Neuronal stem cell (in vitro differentiated cells): ENCODE results near the gene DGKQ.

Experiments
- DNase-seq: peaks from one replicate; pipeline ENCODE4 v3.0.0-alpha.2; 2013; ENCODE audit warnings: low spot score
- H2AFZ ChIP-seq: one replicate; pipeline ENCODE4 v1.6.1; 2013; ENCODE audit warnings: mild to moderate bottlenecking, low read length, inconsistent platforms
- H2AK5ac ChIP-seq: 2 replicates; pipeline ENCODE4 v1.6.1; 2013; ENCODE audit warnings: low read depth, mild to moderate bottlenecking, inconsistent platforms, low read length, moderate library complexity, mixed read lengths
- H2BK120ac ChIP-seq: 2 replicates; pipeline ENCODE4 v1.6.1; 2013; ENCODE audit warnings: low read depth, mild to moderate bottlenecking, inconsistent platforms, low read length, moderate library complexity, mixed read lengths
- H2BK12ac ChIP-seq: one replicate; pipeline ENCODE4 v1.6.1; 2013; ENCODE audit warnings: low read length, inconsistent platforms
- H2BK15ac ChIP-seq: 2 replicates; pipeline ENCODE4 v1.6.1; 2013; ENCODE audit warnings: mild to moderate bottlenecking, low read length, inconsistent platforms, mixed read lengths
- H2BK5ac ChIP-seq: one replicate; pipeline ENCODE4 v1.6.1; 2013; ENCODE audit warnings: inconsistent platforms, mild to moderate bottlenecking, low read length, moderate library complexity
- H3K14ac ChIP-seq: one replicate; pipeline ENCODE4 v1.6.1; 2013; ENCODE audit warnings: low read length, inconsistent platforms
- H3K18ac ChIP-seq: 2 replicates; pipeline ENCODE4 v1.6.1; 2013; ENCODE audit warnings: low read length, inconsistent platforms
- H3K23ac ChIP-seq: 2 replicates; pipeline ENCODE4 v1.6.1; 2013; ENCODE audit warnings: low read depth, mild to moderate bottlenecking, mixed read lengths, low read length, inconsistent platforms; ENCODE audit not compliant: poor library complexity
- H3K27ac ChIP-seq: replicated peaks from 3 replicates; pipeline ENCODE4 v1.5.1; 2013; ENCODE audit warnings: low read length, inconsistent platforms
- H3K27me3 ChIP-seq, 3 experiments: 2 replicates each; pipeline ENCODE4 v1.6.1; 2013; ENCODE audit warnings: low read length in 3 of 3, mild to moderate bottlenecking in 2 of 3, inconsistent platforms in 1 of 3, low read depth in 1 of 3, mixed read lengths in 1 of 3, moderate library complexity in 1 of 3; ENCODE audit not compliant: control insufficient read depth in 3 of 3, insufficient read depth in 3 of 3
- H3K36me3 ChIP-seq, 2 donors: replicated peaks in 1 of 2; 2 replicates each; pipeline ENCODE4 v1.6.1; 2013; ENCODE audit warnings: low read length in 2 of 2; ENCODE audit not compliant: control insufficient read depth in 2 of 2, insufficient read depth in 2 of 2
- H3K4ac ChIP-seq: 2 replicates; pipeline ENCODE4 v1.6.1; 2013; ENCODE audit warnings: inconsistent platforms, mild to moderate bottlenecking, low read length, moderate library complexity
- H3K4me1 ChIP-seq, 2 donors: 1 replicate in 1 of 2; 2 replicates in 1 of 2; pipeline ENCODE4 v1.6.1; 2013; ENCODE audit warnings: low read length in 2 of 2, low read depth in 1 of 2; ENCODE audit not compliant: control insufficient read depth in 2 of 2, insufficient read depth in 1 of 2
- H3K4me2 ChIP-seq: one replicate; pipeline ENCODE4 v1.6.1; 2013; ENCODE audit warnings: mild to moderate bottlenecking, low read length, inconsistent platforms; ENCODE audit not compliant: insufficient read depth, poor library complexity, severe bottlenecking
- H3K4me3 ChIP-seq, 2 donors: 2 replicates each; pipeline ENCODE4 v1.5.1; 2013; ENCODE audit warnings: low read length in 2 of 2, mild to moderate bottlenecking in 2 of 2, inconsistent platforms in 1 of 2, moderate library complexity in 1 of 2
- H3K79me1 ChIP-seq: one replicate; pipeline ENCODE4 v1.6.1; 2013; ENCODE audit warnings: low read depth, mild to moderate bottlenecking, inconsistent platforms, low read length, moderate library complexity
- H3K9ac ChIP-seq: one replicate; pipeline ENCODE4 v1.6.1; 2013; ENCODE audit warnings: mild to moderate bottlenecking, low read depth, low read length, inconsistent platforms; ENCODE audit not compliant: poor library complexity
- H3K9me3 ChIP-seq, 2 donors: replicated peaks in 1 of 2; 2 replicates each; pipeline versions ENCODE3 to v1.6.1; 2013; ENCODE audit warnings: low read length in 2 of 2, mild to moderate bottlenecking in 2 of 2, inconsistent platforms in 1 of 2, low read depth in 1 of 2, mixed read lengths in 1 of 2, moderate library complexity in 1 of 2; ENCODE audit not compliant: control insufficient read depth in 2 of 2, insufficient read depth in 1 of 2
- H4K8ac ChIP-seq: one replicate; pipeline ENCODE4 v1.6.1; 2013; ENCODE audit warnings: low read depth, mild to moderate bottlenecking, inconsistent platforms, low read length, moderate library complexity
- H4K91ac ChIP-seq: one replicate; pipeline ENCODE4 v1.6.1; 2013; ENCODE audit warnings: low read length, low read depth, mild to moderate bottlenecking, inconsistent platforms; ENCODE audit not compliant: poor library complexity
- WGBS, 2 donors: extraction: QIAGEN DNeasy Blood & Tissue Kit; methylation state at CpG; one replicate each; pipeline ENCODE4 v1.1.7; 2013; ENCODE audit warnings: missing lambda C conversion rate in 2 of 2, mixed read lengths in 1 of 2; ENCODE audit not compliant: insufficient read length in 2 of 2, insufficient replicate concordance in 1 of 2; ENCODE audit errors: extremely low coverage in 2 of 2; 5-methylcytosine and 5-hydroxymethylcytosine counted together

The DGKQ gene

DNA sequence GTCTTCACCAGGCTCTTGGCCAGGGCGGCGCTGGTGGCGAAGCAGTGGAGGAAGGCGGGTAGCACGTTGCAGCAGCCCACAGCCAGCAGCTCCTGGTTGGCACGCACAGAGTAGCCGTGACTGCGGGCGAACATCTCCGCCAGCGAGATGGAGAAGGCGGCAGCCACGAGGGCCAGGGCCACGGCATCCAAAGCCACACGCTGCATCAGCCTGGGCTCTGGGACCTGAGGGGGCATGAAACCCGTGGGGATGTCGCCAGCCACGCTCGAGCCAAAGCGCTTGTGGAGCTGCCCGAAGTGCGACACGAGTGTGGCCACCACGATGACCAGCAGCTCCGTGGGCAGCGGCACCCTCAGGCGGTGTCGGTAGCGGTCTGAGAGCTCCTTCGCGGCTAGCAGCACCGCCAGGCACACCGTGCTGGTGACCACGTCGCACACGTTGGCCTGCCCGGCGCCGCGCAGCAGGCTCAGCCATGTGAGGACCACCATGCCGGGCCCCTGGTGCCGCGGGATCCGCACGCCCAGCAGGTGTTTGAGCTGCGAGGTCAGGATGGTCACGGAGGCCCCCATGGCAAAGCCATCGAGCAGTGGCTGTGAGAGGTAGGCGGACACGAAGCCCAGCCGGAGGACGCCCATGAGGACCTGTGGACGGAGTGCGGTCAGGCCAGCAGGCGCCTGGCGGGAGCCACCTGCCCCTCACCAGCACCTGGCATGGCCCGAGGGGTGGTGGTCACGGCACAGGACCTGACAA is 16.5 kb upstream of the DGKQ start:
- H3K36me3 ChIP-seq = peaks cover 0 to 1% of the 10 kb centered on the region in 2 donors
- no CpG with 5 or more reads among the region's 58 CpGs for WGBS, 2 donors
- H3K4me1 ChIP-seq = peaks cover 3 to 19% of the 10 kb centered on the region in 2 donors
- H3K9me3 ChIP-seq = no peaks in the 10 kb centered on the region
- no peak overlapping the region for H2AFZ ChIP-seq
- H3K18ac ChIP-seq = no peak overlapping the region
- no peak overlapping the region for H2BK15ac ChIP-seq
- H4K91ac ChIP-seq = no peak overlapping the region
- no peak overlapping the region for H2AK5ac ChIP-seq
- no peak overlapping the region for H4K8ac ChIP-seq
- H3K14ac ChIP-seq = no peak overlapping the region
- no peak overlapping the region for H3K9ac ChIP-seq
- DNase-seq = no peak
- H2BK120ac ChIP-seq = no peak overlapping the region
- no peak overlapping the region for H2BK12ac ChIP-seq
- no peak overlapping the region for H2BK5ac ChIP-seq
- H3K4me2 ChIP-seq = no peak overlapping the region
- peak overlapping the region; percentile 91 for H3K23ac ChIP-seq
- no peak overlapping the region for H3K27ac ChIP-seq
- H3K4me3 ChIP-seq = no peak overlapping the region
- H3K79me1 ChIP-seq = peaks cover 8% of the 10 kb centered on the region
- no peak overlapping the region for H3K4ac ChIP-seq
- peaks cover 0 to 32% (median 4%) of the 10 kb centered on the region in 3 experiments for H3K27me3 ChIP-seq

DNA sequence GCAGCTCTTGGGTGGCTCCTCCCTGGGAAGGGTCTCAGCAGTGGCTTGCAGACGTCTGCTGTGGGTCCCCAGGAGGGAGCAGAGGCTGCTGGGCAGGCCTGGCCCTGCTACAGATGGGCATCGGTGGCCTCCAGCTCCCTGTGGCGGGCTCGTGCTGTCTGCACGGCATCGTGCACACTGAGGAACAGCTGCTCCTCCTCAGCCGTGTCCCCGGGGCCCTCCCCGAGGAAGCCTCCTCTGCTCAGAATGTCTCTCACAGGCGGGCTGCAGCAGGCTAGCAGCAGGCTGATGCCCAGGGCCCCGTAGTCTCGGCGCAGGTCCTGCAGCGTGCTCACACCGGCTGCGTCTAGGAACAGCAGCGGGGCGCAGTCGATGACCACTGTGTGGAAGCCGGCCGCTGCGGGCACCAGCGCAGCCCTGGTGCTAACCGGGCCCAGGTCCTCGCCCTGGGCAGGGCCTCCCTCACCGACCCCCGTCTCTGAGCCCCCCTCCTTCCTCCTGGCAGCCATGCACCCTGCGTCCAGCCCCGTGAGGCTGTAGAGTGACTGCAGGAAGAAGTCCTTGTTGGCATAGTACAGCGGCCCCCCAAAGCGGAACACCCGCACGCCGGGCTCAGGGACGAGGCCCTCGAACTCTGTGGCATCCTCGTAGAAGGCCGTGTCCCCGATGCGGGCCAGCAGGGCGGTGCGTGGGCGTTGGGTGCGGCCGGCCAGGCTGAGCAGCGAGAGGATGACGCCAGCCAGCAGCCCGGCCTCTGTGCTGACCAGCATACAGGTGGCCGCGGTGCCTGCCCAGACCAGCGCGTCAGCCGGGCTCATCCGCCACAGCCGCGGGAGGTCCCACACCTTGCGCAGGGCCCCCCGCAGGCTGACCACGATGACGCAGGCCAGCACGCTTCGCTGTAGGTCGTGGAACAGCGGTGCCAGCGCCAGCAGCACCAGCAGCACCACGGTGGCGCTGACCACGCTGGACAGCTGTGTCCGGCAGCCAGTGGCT is 15.7 kb upstream of the DGKQ start:
- Histone ChIP-seq H2BK120ac (no peak overlapping the region), H3K18ac (no peak overlapping the region), H3K4me1 (peaks cover 3 to 19% of the 10 kb centered on the region in 2 donors), H2BK5ac (no peak overlapping the region), H2BK15ac (peak overlapping the region; percentile 26), H3K9me3 (no peaks in the 10 kb centered on the region), H3K9ac (peak overlapping the region; percentile 4), H2AK5ac (peak overlapping the region; percentile 10), H4K91ac (no peak overlapping the region), H3K23ac (peak overlapping the region; percentile 91), H2AFZ (no peak overlapping the region), H3K36me3 (peaks cover 0 to 1% of the 10 kb centered on the region in 2 donors), H3K27ac (no peak overlapping the region), H3K14ac (no peak overlapping the region), H3K27me3 (peaks cover 0 to 40% (median 4%) of the 10 kb centered on the region in 3 experiments), H3K4ac (no peak overlapping the region), H2BK12ac (no peak overlapping the region), H3K4me2 (no peak overlapping the region), H3K4me3 (no peak overlapping the region), H3K79me1 (peaks cover 8% of the 10 kb centered on the region), H4K8ac (peak overlapping the region; percentile 43)
- WGBS, 2 donors = no CpG with 5 or more reads among the region's 69 CpGs
- no peak for DNase-seq

- Histone ChIP-seq H3K9me3 (no peaks in the 10 kb centered on the region), H2AFZ (peak overlapping the region; percentile 93), H4K8ac (no peak overlapping the region), H3K27ac (no peak overlapping the region), H3K14ac (peak overlapping the region; percentile 82), H3K27me3 (peaks cover 0 to 48% (median 4%) of the 10 kb centered on the region in 3 experiments), H3K79me1 (peaks cover 8% of the 10 kb centered on the region), H3K9ac (peak overlapping the region; percentile 12), H3K4me1 (peaks cover 3 to 15% of the 10 kb centered on the region in 2 donors), H3K23ac (peak overlapping the region; percentile 91), H4K91ac (no peak overlapping the region), H3K4me2 (peak overlapping the region; percentile 68), H2AK5ac (peak overlapping the region; percentile 96), H2BK15ac (peak overlapping the region; percentile 92), H2BK12ac (peak overlapping the region; percentile 58), H3K18ac (peak overlapping the region; percentile 85), H3K4ac (peak overlapping the region; percentile 66), H2BK120ac (peak overlapping the region; percentile 72), H3K4me3 (peak overlapping the region; percentile 54 to 86), H3K36me3 (peaks cover 0 to 1% of the 10 kb centered on the region in 2 donors), H2BK5ac (no peak overlapping the region)
- DNase-seq = no peak
- no CpG with 5 or more reads among the region's 37 CpGs for WGBS, 2 donors
Observed at GRCh38 chr4:987624-988513, 14.5 kb upstream of the DGKQ start.
